ENCODE results near the gene C9orf43. TPM values are rescaled to one million over a fixed set of nuclear protein-coding genes. Genes with fewer than 3 reads are reported as not detected.
"Not testable (repeated sequence)": the region's sequence is repeated elsewhere in the genome, so short reads cannot be mapped to it uniquely, and the experiment has no call there.

The C9orf43 gene
- total RNA-seq, 4 donors from 2014 or later: 0.57 to 2.2 (median 2.1) TPM

GRCh38 chr9:113401027-113401792 lies 9.3 kb upstream of the C9orf43 start, which contains the start of gene ALAD:
ALAD (minus strand) TSS chr9:113401284; CDS start chr9:113393559, 7,725 bp downstream.
- TF ChIP-seq EP300 (IDR thresholded peaks at IDR 0.05) (no peak), POLR2AphosphoS5 (IDR thresholded peaks at IDR 0.05) (peak in 2 of 3 donors; percentile 35 to 69), CTCF (IDR thresholded peaks at IDR 0.05) (peak; percentile 92 to 97), POLR2A (IDR thresholded peaks at IDR 0.05) (no peak)
- DNase-seq (ENCODE audit: low spot score in 2 of 2): peak; percentile 99
- H3K27ac ChIP-seq: peak within 1 kb of the TSS; percentile 74
- WGBS: 4% methylated on average over 14 of the region's 50 CpGs
- H3K4me3 ChIP-seq: peak within 1 kb of the TSS; percentile 86
- H3K4me1 ChIP-seq: peaks cover 41% of the 10 kb centered on the region
- no peaks in the 10 kb centered on the region for H3K36me3 ChIP-seq
- no peaks in the 10 kb centered on the region for H3K27me3 ChIP-seq
- H3K9me3 ChIP-seq: no peaks in the 10 kb centered on the region

GRCh38 chr9:113403646-113404045 lies 6.9 kb upstream of the C9orf43 start:
- 75% methylated on average over 2 of the region's 2 CpGs for WGBS
- Histone ChIP-seq H3K36me3 (peaks cover 13% of the 10 kb centered on the region), H3K27me3 (no peaks in the 10 kb centered on the region), H3K4me3 (no peak overlapping the region), H3K27ac (no peak overlapping the region), H3K4me1 (peaks cover 46% of the 10 kb centered on the region), H3K9me3 (no peaks in the 10 kb centered on the region)
- TF ChIP-seq CTCF (IDR thresholded peaks at IDR 0.05) (no peak), POLR2A (IDR thresholded peaks at IDR 0.05) (no peak), POLR2AphosphoS5 (IDR thresholded peaks at IDR 0.05) (no peak), EP300 (IDR thresholded peaks at IDR 0.05) (no peak)
- no peak for DNase-seq (ENCODE audit: low spot score in 2 of 2)

GRCh38 chr9:113406353-113406752 lies 4.2 kb upstream of the C9orf43 start:
- DNase-seq (ENCODE audit: low spot score in 2 of 2); H3K9me3 ChIP-seq; H3K27me3 ChIP-seq; H3K4me3 ChIP-seq: not testable (repeated sequence)
- Histone ChIP-seq H3K4me1 (peaks cover 35% of the 10 kb centered on the region), H3K36me3 (peaks cover 17% of the 10 kb centered on the region), H3K27ac (peak overlapping the region; percentile 38)
- 85% methylated on average over 9 of the region's 9 CpGs for WGBS

GRCh38 chr9:113406873-113407511 lies 3.6 kb upstream of the C9orf43 start:
- not testable (repeated sequence) for DNase-seq (ENCODE audit: low spot score in 2 of 2); H3K4me3 ChIP-seq; H3K9me3 ChIP-seq; H3K27me3 ChIP-seq
- Histone ChIP-seq H3K36me3 (peaks cover 17% of the 10 kb centered on the region), H3K4me1 (peaks cover 35% of the 10 kb centered on the region), H3K27ac (peak overlapping the region; percentile 38)
- peak; percentile 64 to 82 for TF ChIP-seq CTCF (IDR thresholded peaks at IDR 0.05)
- WGBS: 25% methylated on average over 7 of the region's 7 CpGs

GRCh38 chr9:113409481-113409880 lies 1.1 kb upstream of the C9orf43 start:
- 36% methylated on average over 10 of the region's 10 CpGs for WGBS
- Histone ChIP-seq H3K36me3 (peaks cover 17% of the 10 kb centered on the region), H3K4me1 (peaks cover 29% of the 10 kb centered on the region), H3K9me3 (no peaks in the 10 kb centered on the region), H3K27ac (peak overlapping the region; percentile 95), H3K4me3 (peak overlapping the region; percentile 73), H3K27me3 (no peaks in the 10 kb centered on the region)
- no peak for TF ChIP-seq POLR2AphosphoS5 (IDR thresholded peaks at IDR 0.05)
- TF ChIP-seq EP300 (IDR thresholded peaks at IDR 0.05): no peak
- no peak for TF ChIP-seq POLR2A (IDR thresholded peaks at IDR 0.05)
- TF ChIP-seq CTCF (IDR thresholded peaks at IDR 0.05): no peak
- no peak for DNase-seq (ENCODE audit: low spot score in 2 of 2)

Measured in suprapubic skin (tissue), 4 donors.